Immature natural killer cell (primary cell): Measurements from ENCODE around the gene PTGER4. TPM values are rescaled to one million over a fixed set of nuclear protein-coding genes. Genes with fewer than 3 reads are reported as not detected.
"Not testable (repeated sequence)": the region's sequence is repeated elsewhere in the genome, so short reads cannot be mapped to it uniquely, and the experiment has no call there.

ENCODE experiments used
- DNase-seq, 3 donors: peaks; one replicate each; pipeline ENCODE4 v3.0.0; 2022; ENCODE audit warnings: mixed read lengths in 1 of 3
- H3K27ac Mint-ChIP-seq, 6 donors: one replicate each; pipeline ENCODE4 v1.8.0; 2020; ENCODE audit warnings: mixed read lengths in 6 of 6, mild to moderate bottlenecking in 5 of 6, inconsistent platforms in 4 of 6, moderate library complexity in 3 of 6
- H3K27me3 Mint-ChIP-seq, 3 donors: one replicate each; pipeline ENCODE4 v1.8.0; 2020 to 2021; ENCODE audit warnings: low read depth in 3 of 3, mild to moderate bottlenecking in 3 of 3, mixed read lengths in 3 of 3, moderate library complexity in 3 of 3, inconsistent platforms in 1 of 3
- H3K36me3 Mint-ChIP-seq, 3 donors: one replicate each; pipeline ENCODE4 v1.8.0; 2020; ENCODE audit warnings: mixed read lengths in 3 of 3, inconsistent platforms in 2 of 3, mild to moderate bottlenecking in 2 of 3
- H3K4me1 Mint-ChIP-seq, 2 donors: one replicate each; pipeline ENCODE4 v1.8.0; 2020; ENCODE audit warnings: inconsistent platforms in 2 of 2, mild to moderate bottlenecking in 2 of 2, mixed read lengths in 2 of 2, moderate library complexity in 1 of 2
- H3K4me3 Mint-ChIP-seq, 5 donors: one replicate each; pipeline ENCODE4 v1.8.0; 2020; ENCODE audit warnings: mild to moderate bottlenecking in 5 of 5, mixed read lengths in 5 of 5, inconsistent platforms in 3 of 5, moderate library complexity in 3 of 5
- H3K9me3 Mint-ChIP-seq, 6 donors: one replicate each; pipeline ENCODE4 v1.8.0; 2020; ENCODE audit warnings: mild to moderate bottlenecking in 6 of 6, mixed read lengths in 6 of 6, inconsistent platforms in 4 of 6, moderate library complexity in 3 of 6
- polyA plus RNA-seq, 3 donors: library from polyadenylated mRNA; unstranded; fragments of 300-500 nt; fragmentation: Illumina TruSeq; gene quantifications; one replicate each; pipeline ENCODE4 v1.2.3, GENCODE V29; 2021

Gene PTGER4
- polyA plus RNA-seq, 3 donors from 2014 or later, result 43.5 to 111 (median 70.3) TPM

- peaks cover 0 to 4% (median 2%) of the 10 kb centered on the region in 3 donors for H3K27me3 Mint-ChIP-seq
- no peak for DNase-seq
- peaks cover 45 to 49% of the 10 kb centered on the region in 2 donors for H3K4me1 Mint-ChIP-seq
- H3K36me3 Mint-ChIP-seq, result peaks cover 0 to 4% (median 0%) of the 10 kb centered on the region in 3 donors
- peak overlapping the region in 4 of 5 donors; percentile 19 to 86 (median 52) for H3K4me3 Mint-ChIP-seq
- H3K9me3 Mint-ChIP-seq, result no peaks in the 10 kb centered on the region
- H3K27ac Mint-ChIP-seq, result peak overlapping the region; percentile 12 to 95 (median 69)
Measured at GRCh38 chr5:40654377-40654991, 25.2 kb upstream of the PTGER4 start.

GRCh38 chr5:40655138-40655537 lies 24.6 kb upstream of the PTGER4 start:
- no peaks in the 10 kb centered on the region for H3K9me3 Mint-ChIP-seq
- H3K36me3 Mint-ChIP-seq, result peaks cover 0 to 4% (median 0%) of the 10 kb centered on the region in 3 donors
- peaks cover 38 to 42% of the 10 kb centered on the region in 2 donors for H3K4me1 Mint-ChIP-seq
- H3K27ac Mint-ChIP-seq, result peak overlapping the region in 4 of 6 donors; percentile 4 to 91 (median 71)
- peak overlapping the region in 1 of 5 donors; percentile 70 for H3K4me3 Mint-ChIP-seq
- peaks cover 0 to 4% (median 0%) of the 10 kb centered on the region in 3 donors for H3K27me3 Mint-ChIP-seq
- no peak for DNase-seq

DNA sequence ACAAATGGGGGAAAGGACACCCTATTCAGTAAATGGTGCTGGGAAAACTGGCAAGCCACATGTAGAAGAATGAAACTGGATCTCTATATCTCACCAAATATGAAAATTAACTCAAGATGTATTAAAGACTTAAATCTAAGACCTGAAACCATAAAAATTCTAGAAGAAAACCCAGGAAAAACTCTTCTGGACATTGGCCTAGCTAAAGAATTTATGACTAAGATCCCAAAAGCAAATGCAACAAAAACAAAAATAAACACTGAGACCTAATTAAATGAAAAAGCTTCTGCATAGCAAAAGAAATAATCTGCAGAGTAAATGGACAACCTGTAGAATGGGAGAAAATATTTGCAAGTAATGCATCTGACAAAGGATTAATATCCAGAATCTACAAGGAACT lies 23.6 kb upstream of the PTGER4 start:
- H3K27ac Mint-ChIP-seq, H3K4me3 Mint-ChIP-seq, H3K27me3 Mint-ChIP-seq, H3K9me3 Mint-ChIP-seq, DNase-seq, H3K36me3 Mint-ChIP-seq: not testable (repeated sequence)
- peaks cover 34 to 37% of the 10 kb centered on the region in 2 donors for H3K4me1 Mint-ChIP-seq

- Mint-ChIP-seq H3K4me1 (peaks cover 33 to 36% of the 10 kb centered on the region in 2 donors), H3K9me3 (no peaks in the 10 kb centered on the region), H3K27ac (no peak overlapping the region), H3K4me3 (no peak overlapping the region), H3K27me3 (peaks cover 0 to 4% (median 0%) of the 10 kb centered on the region in 3 donors), H3K36me3 (peaks cover 0 to 4% (median 0%) of the 10 kb centered on the region in 3 donors)
- no peak for DNase-seq
Measured at GRCh38 chr5:40656766-40657165, 22.9 kb upstream of the PTGER4 start.

- H3K36me3 Mint-ChIP-seq, result peaks cover 0 to 4% (median 3%) of the 10 kb centered on the region in 3 donors
- no peaks in the 10 kb centered on the region for H3K9me3 Mint-ChIP-seq
- no peaks in the 10 kb centered on the region for H3K4me1 Mint-ChIP-seq
- H3K4me3 Mint-ChIP-seq, result no peak overlapping the region
- H3K27ac Mint-ChIP-seq, result no peak overlapping the region
- H3K27me3 Mint-ChIP-seq, result peaks cover 0 to under 1% (median 0%) of the 10 kb centered on the region in 3 donors
- no peak for DNase-seq
Measured at GRCh38 chr5:40660751-40661150, 19.0 kb upstream of the PTGER4 start.

DNA sequence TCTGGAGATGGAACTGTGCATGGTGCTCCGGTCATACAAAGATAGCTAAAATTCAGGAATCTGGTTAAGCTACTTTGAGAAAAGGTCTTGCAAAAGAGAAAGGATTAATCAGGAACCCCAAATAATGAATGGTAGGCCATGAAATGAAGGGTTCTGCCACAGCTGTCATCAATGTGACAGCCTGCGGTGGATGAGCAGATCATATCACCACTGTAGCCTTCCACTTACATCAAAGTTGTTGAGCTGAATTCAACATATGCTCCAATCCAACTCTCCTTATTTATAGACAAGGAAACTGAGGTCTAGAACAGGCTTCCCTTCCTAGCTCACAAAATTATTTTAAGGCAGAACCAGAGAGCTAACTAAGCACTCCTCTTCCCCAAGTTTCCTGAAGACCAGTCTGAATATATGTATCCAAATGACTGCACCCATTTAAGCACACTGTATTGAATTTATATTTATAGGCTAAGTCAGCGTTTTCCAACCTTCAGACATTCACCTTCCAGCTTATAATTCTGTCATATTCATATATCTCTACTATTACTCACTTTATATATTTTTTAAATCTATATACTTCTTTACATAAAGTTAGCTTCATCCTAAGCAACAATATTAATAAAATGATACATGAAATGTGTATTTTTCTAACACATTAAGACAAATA lies 13.9 kb upstream of the PTGER4 start:
- Mint-ChIP-seq H3K36me3 (peaks cover 0 to 8% (median 0%) of the 10 kb centered on the region in 3 donors), H3K27ac (no peak overlapping the region), H3K9me3 (peaks cover 0 to 2% (median 0%) of the 10 kb centered on the region in 6 donors), H3K4me3 (no peak overlapping the region), H3K4me1 (peaks cover 14 to 20% of the 10 kb centered on the region in 2 donors), H3K27me3 (peaks cover 0 to 6% (median 4%) of the 10 kb centered on the region in 3 donors)
- DNase-seq, result no peak

DNA sequence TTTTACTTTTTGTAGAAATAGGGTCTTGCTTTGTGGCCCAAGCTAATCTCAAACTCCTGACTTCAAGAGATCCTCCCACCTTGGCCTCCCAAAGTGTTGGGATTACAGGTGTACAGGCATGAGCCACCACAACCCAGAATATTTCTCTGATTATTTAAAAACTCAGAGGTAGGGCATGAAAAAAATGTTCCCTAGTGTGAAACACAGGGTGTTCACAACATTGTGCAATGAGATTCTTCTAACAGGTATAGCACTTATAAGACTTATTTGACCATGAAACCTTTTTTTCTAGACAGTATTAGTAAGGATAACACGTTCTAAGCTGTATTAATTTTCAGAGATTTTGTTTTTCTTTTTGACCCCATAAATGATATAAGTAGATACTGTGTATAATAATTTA lies 13.1 kb upstream of the PTGER4 start:
- no peak overlapping the region for H3K27ac Mint-ChIP-seq
- peaks cover 14 to 24% of the 10 kb centered on the region in 2 donors for H3K4me1 Mint-ChIP-seq
- peaks cover 0 to 8% (median 0%) of the 10 kb centered on the region in 3 donors for H3K36me3 Mint-ChIP-seq
- no peak overlapping the region for H3K4me3 Mint-ChIP-seq
- peaks cover 0 to 2% (median 0%) of the 10 kb centered on the region in 6 donors for H3K9me3 Mint-ChIP-seq
- H3K27me3 Mint-ChIP-seq, result peaks cover 0 to 6% (median 4%) of the 10 kb centered on the region in 3 donors
- DNase-seq, result no peak

DNA sequence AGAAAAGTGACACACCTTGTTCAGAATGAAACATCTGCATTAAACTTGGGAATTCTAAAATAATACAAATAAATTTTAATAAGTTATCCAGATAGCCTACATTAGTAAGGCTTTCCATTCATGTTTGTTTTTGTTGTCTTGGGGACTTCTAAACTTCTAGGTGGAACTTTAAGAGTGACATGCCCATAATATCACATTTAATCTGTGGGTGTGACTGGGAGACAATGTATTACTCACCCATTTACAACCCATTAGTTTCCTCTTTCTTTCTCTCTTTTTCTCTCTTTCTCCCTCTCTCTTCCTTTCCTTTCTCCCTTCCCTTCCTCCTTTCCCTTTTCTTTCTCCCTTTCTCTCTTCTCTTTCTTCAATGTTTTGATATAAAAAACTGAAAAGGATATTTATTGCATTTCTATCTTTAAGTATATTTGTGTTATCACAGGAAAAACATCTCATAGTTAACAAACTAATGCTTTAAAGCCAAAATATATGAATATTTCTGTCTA lies 12.5 kb upstream of the PTGER4 start:
- no peak overlapping the region for H3K4me3 Mint-ChIP-seq
- H3K27me3 Mint-ChIP-seq, result peaks cover 0 to 6% (median 4%) of the 10 kb centered on the region in 3 donors
- no peak overlapping the region for H3K27ac Mint-ChIP-seq
- H3K4me1 Mint-ChIP-seq, result peaks cover 14 to 24% of the 10 kb centered on the region in 2 donors
- peaks cover 0 to 2% (median 0%) of the 10 kb centered on the region in 6 donors for H3K9me3 Mint-ChIP-seq
- H3K36me3 Mint-ChIP-seq, result peaks cover 0 to 6% (median 0%) of the 10 kb centered on the region in 3 donors
- no peak for DNase-seq

DNA sequence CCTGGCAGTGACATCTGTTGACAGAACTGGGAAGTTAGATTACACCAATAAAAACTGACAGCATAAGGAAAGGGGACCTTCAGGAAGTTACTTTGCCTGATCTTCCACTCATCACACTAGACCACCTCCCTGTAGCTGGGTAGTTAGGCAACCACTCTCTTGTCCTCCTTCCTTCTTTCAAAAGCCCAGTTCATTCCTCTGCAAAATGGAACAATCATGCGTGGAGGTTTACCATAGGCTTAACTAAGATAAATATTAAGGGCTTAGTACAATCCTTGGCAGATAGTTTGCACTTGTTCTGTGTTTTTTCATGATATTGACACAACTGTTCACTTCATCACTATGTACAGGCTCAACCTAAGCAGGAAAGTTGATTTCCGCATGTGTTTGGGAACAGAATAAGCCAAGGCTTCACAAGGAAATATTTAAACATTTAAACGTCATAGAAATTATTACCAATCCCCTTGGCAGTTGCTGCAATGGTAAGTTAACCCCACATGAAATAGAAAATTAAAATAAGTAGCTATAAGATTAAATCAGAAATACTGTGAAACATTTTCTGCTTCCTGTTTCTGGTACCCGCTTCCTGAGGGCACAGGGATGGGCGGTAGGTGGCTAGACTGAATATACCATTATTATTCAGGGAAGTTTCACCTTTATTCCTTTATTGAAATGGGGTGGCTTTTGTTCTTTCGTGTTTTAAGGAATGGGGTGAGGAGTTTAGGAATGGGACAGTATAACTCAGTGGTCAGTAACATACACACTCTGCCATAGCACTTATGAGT lies 9.9 kb upstream of the PTGER4 start:
- Mint-ChIP-seq H3K27me3 (peaks cover 0 to 6% (median 4%) of the 10 kb centered on the region in 3 donors), H3K4me1 (peaks cover 20 to 41% of the 10 kb centered on the region in 2 donors), H3K4me3 (peak overlapping the region in 2 of 5 donors; percentile 9 to 29), H3K9me3 (peaks cover 0 to 2% (median 0%) of the 10 kb centered on the region in 6 donors), H3K36me3 (peaks cover 0 to 8% (median 0%) of the 10 kb centered on the region in 3 donors), H3K27ac (peak overlapping the region in 1 of 6 donors; percentile 51)
- no peak for DNase-seq

- Mint-ChIP-seq H3K36me3 (peaks cover 0 to 6% (median 0%) of the 10 kb centered on the region in 3 donors), H3K4me3 (no peak overlapping the region), H3K27me3 (peaks cover under 1 to 5% (median 4%) of the 10 kb centered on the region in 3 donors), H3K27ac (peak overlapping the region in 1 of 6 donors; percentile 36), H3K9me3 (peaks cover 0 to 2% (median 0%) of the 10 kb centered on the region in 6 donors), H3K4me1 (peaks cover 43 to 67% of the 10 kb centered on the region in 2 donors)
- DNase-seq, result no peak
Measured at GRCh38 chr5:40672425-40672824, 7.3 kb upstream of the PTGER4 start.

DNA sequence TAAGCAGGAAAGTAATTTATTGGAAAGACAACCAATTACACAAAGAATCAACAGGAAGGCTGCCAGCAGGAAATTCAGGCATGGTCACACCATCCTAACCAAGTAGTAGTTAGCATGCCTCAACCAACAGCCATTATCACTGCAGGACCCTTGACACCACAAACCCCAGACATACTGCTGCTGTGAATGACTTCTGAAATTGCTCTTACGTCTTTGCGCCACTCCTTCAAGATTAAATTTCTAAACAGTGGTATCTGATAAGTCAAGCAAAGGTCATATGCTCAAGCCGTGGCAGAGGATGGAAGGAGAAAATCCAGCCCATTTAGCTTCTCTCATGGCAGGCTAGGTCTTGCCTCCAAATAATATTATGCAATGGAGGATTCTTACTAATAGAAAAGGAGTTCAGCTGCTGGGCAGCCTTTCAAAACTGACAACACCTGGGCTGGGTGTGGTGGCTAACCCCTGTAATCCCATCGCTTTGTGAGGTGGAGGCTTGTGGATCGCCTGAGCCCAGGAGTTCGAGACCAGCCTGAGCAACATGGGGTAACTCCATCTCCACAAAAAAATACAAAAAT lies 5.0 kb upstream of the PTGER4 start:
- H3K36me3 Mint-ChIP-seq, result peaks cover 0 to 4% (median 0%) of the 10 kb centered on the region in 3 donors
- no peaks in the 10 kb centered on the region for H3K9me3 Mint-ChIP-seq
- peak overlapping the region in 2 of 5 donors; percentile 2 to 28 for H3K4me3 Mint-ChIP-seq
- no peak for DNase-seq
- peaks cover 4 to 11% (median 11%) of the 10 kb centered on the region in 3 donors for H3K27me3 Mint-ChIP-seq
- H3K4me1 Mint-ChIP-seq, result peaks cover 52 to 78% of the 10 kb centered on the region in 2 donors
- H3K27ac Mint-ChIP-seq, result peak overlapping the region in 2 of 6 donors; percentile 46

DNA sequence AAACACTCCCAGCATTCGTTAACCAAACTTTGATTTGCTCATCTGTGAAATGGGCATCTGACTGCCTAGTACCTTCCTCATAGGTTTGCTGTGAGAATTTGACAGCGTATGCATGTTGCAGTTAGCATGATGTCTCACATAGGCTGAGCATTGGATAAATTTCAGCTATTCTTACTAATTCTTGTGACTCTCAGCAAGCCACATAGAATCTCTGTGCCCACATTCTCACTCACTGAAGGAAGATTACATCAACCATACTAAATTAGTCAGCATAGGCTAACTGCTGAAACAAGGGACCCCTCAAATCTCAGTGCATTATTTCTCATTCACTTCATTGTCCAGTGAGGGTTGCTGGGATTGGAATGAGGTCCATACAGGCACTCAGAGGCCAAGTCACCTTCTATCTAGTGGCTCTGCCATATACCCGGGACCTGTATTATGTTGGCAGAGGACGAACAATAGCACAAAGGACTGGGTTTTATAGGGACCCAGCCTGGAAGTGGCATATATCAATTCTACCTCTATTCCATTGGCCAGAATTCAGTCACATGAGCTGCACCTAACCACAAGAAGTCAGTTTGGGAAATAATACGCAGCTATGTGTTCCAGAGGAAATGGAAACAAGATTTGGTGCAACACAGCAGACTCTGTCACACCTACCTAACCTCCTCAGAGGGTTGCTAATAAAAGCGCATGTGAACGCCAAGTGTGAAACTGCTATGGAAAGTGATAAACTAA lies 4.2 kb upstream of the PTGER4 start:
- Mint-ChIP-seq H3K36me3 (peaks cover 3 to 7% (median 5%) of the 10 kb centered on the region in 3 donors), H3K27ac (peak overlapping the region; percentile 25 to 92 (median 76)), H3K4me1 (peaks cover 47 to 70% of the 10 kb centered on the region in 2 donors), H3K27me3 (peaks cover 8 to 17% (median 12%) of the 10 kb centered on the region in 3 donors), H3K9me3 (no peaks in the 10 kb centered on the region), H3K4me3 (peak overlapping the region; percentile 12 to 64 (median 44))
- peak; percentile 54 to 69 (median 66) for DNase-seq
